H1 (cell line): Measurements from ENCODE around the gene KCNJ10. TPM values are rescaled to one million over a fixed set of nuclear protein-coding genes. Genes with fewer than 3 reads are reported as not detected.

ENCODE experiments used
- CTCF ChIA-PET: fragments of 300-600 bp; sonication (Branson Sonifier 250); formaldehyde crosslinking; loops from one replicate; lab custom pipeline; 2021; ENCODE audit not compliant: partially characterized antibody; lab: Charles Lee
- POLR2A ChIA-PET: fragments of 300-600 bp; sonication (Branson Sonifier 250); formaldehyde crosslinking; loops from one replicate; lab custom pipeline; 2021; ENCODE audit warnings: inconsistent platforms; ENCODE audit not compliant: partially characterized antibody; lab: Charles Lee
- DNase-seq, 2 experiments: peaks; one replicate each; pipeline versions ENCODE4 v3.0.0 to v3.0.0-alpha.2; 2010 to 2022; ENCODE audit warnings: low spot score in 2 of 2, low read depth in 1 of 2, mixed read lengths in 1 of 2
- FAIRE-seq: peaks from 2 replicates; lab custom pipeline; 2011; peaks lifted over from hg19 to GRCh38; lab: Jason Lieb, UNC
- H2AFZ ChIP-seq: 2 replicates; pipeline ENCODE4 v1.8.1; 2012; ENCODE audit warnings: low read length, inconsistent platforms
- H2AK5ac ChIP-seq: 2 replicates; pipeline ENCODE4 v1.6.1; 2013; ENCODE audit warnings: low read depth, low read length
- H2BK120ac ChIP-seq: replicated peaks from 2 replicates; pipeline ENCODE3; 2013; ENCODE audit warnings: low read depth, low read length, inconsistent platforms
- H2BK12ac ChIP-seq: 2 replicates; pipeline ENCODE4 v1.6.1; 2013; ENCODE audit warnings: low read depth, low read length
- H2BK15ac ChIP-seq: 2 replicates; pipeline ENCODE4 v1.6.1; 2013; ENCODE audit warnings: low read length
- H2BK20ac ChIP-seq: 2 replicates; pipeline ENCODE4 v1.6.1; 2013; ENCODE audit warnings: low read length
- H2BK5ac ChIP-seq: 2 replicates; pipeline ENCODE4 v1.6.1; 2013; ENCODE audit warnings: low read depth, low read length
- H3K14ac ChIP-seq: 2 replicates; pipeline ENCODE4 v1.6.1; 2013; ENCODE audit warnings: inconsistent platforms; ENCODE audit not compliant: insufficient read length
- H3K18ac ChIP-seq: 2 replicates; pipeline ENCODE4 v1.6.1; 2013; ENCODE audit warnings: low read length; ENCODE audit errors: extremely low read depth
- H3K23ac ChIP-seq: 2 replicates; pipeline ENCODE4 v1.6.1; 2013; ENCODE audit warnings: inconsistent platforms; ENCODE audit not compliant: insufficient read length
- H3K23me2 ChIP-seq: 2 replicates; pipeline ENCODE4 v1.6.1; 2013; ENCODE audit warnings: low read depth, low read length
- H3K27ac ChIP-seq: 2 replicates; pipeline ENCODE4 v1.6.1; 2011; ENCODE audit warnings: low read depth, low read length, inconsistent platforms
- H3K27me3 ChIP-seq, 4 experiments: replicated peaks in 1 of 4; 1 replicate in 1 of 4; 2 replicates in 3 of 4; pipeline versions ENCODE4 v1.6.1 to v1.8.1; 2011 to 2013; ENCODE audit warnings: low read length in 3 of 4, mild to moderate bottlenecking in 3 of 4, inconsistent platforms in 2 of 4, mixed read lengths in 2 of 4, moderate library complexity in 1 of 4; ENCODE audit not compliant: control insufficient read depth in 3 of 4, insufficient read depth in 3 of 4; ENCODE audit errors: extremely low read depth in 1 of 4
- H3K36me3 ChIP-seq, 4 experiments: 2 replicates each; pipeline versions ENCODE4 v1.6.1 to v1.8.1; 2011 to 2013; ENCODE audit warnings: mild to moderate bottlenecking in 4 of 4, low read length in 3 of 4, moderate library complexity in 2 of 4, control low read depth in 1 of 4, inconsistent platforms in 1 of 4; ENCODE audit not compliant: insufficient read depth in 4 of 4, control insufficient read depth in 2 of 4
- H3K4ac ChIP-seq: replicated peaks from 2 replicates; pipeline ENCODE3; 2013; ENCODE audit warnings: low read length, low read depth, mixed read lengths, inconsistent platforms; ENCODE audit not compliant: insufficient read length
- H3K4me1 ChIP-seq, 4 experiments: replicated peaks in 1 of 4; 1 replicate in 1 of 4; 2 replicates in 3 of 4; pipeline versions ENCODE4 v1.6.1 to v1.8.1; 2011 to 2013; ENCODE audit warnings: low read length in 3 of 4, inconsistent platforms in 2 of 4, mixed read lengths in 1 of 4; ENCODE audit not compliant: insufficient read depth in 4 of 4, control insufficient read depth in 3 of 4
- H3K4me2 ChIP-seq, 2 experiments: 2 replicates each; pipeline versions ENCODE4 v1.6.1 to v1.8.1; 2011 to 2013; ENCODE audit warnings: low read depth in 2 of 2, low read length in 2 of 2, control low read depth in 1 of 2, inconsistent platforms in 1 of 2, mild to moderate bottlenecking in 1 of 2; ENCODE audit not compliant: insufficient read depth in 1 of 2
- H3K4me3 ChIP-seq, 4 experiments: fragments of 200-600, 300-600 bp in 1 of 4; sonication (generic), shearing (Covaris generic), sonication (Bioruptor Twin) in 1 of 4; 2 replicates each; pipeline versions ENCODE4 v1.5.1 to v1.8.1; 2011 to 2016; ENCODE audit warnings: low read length in 4 of 4, low read depth in 3 of 4, control low read depth in 2 of 4, inconsistent platforms in 2 of 4, mild to moderate bottlenecking in 2 of 4, mixed read lengths in 1 of 4, moderate library complexity in 1 of 4; ENCODE audit not compliant: insufficient read depth in 2 of 4; ENCODE audit errors: extremely low read depth in 1 of 4
- H3K56ac ChIP-seq: replicated peaks from 2 replicates; pipeline ENCODE3; 2013; ENCODE audit warnings: low read depth, mild to moderate bottlenecking, mixed read lengths, low read length, inconsistent platforms; ENCODE audit not compliant: insufficient read length
- H3K79me1 ChIP-seq: 2 replicates; pipeline ENCODE4 v1.6.1; 2013; ENCODE audit warnings: low read depth, low read length, control low read depth
- H3K79me2 ChIP-seq, 2 experiments: 2 replicates each; pipeline versions ENCODE4 v1.6.1 to v1.8.1; 2012 to 2013; ENCODE audit warnings: low read length in 2 of 2, mild to moderate bottlenecking in 2 of 2, inconsistent platforms in 1 of 2; ENCODE audit not compliant: insufficient read depth in 2 of 2, control insufficient read depth in 1 of 2
- H3K9ac ChIP-seq, 4 experiments: replicated peaks in 1 of 4; 1 replicate in 1 of 4; 2 replicates in 3 of 4; pipeline versions ENCODE4 v1.6.1 to v1.8.1; 2011 to 2013; ENCODE audit warnings: low read depth in 3 of 4, low read length in 3 of 4, control low read depth in 2 of 4, mild to moderate bottlenecking in 2 of 4, moderate library complexity in 2 of 4, inconsistent platforms in 1 of 4; ENCODE audit errors: extremely low read depth in 1 of 4
- H3K9me3 ChIP-seq, 2 experiments: 2 replicates each; pipeline versions ENCODE4 v1.6.1 to v1.8.1; 2012 to 2013; ENCODE audit warnings: mild to moderate bottlenecking in 2 of 2, moderate library complexity in 2 of 2, control low read depth in 1 of 2, inconsistent platforms in 1 of 2, low read depth in 1 of 2, low read length in 1 of 2, mixed read lengths in 1 of 2; ENCODE audit not compliant: insufficient read depth in 2 of 2
- H4K20me1 ChIP-seq, 2 experiments: replicated peaks in 1 of 2; 2 replicates each; pipeline versions ENCODE3 to v1.8.1; 2011 to 2013; ENCODE audit warnings: inconsistent platforms in 2 of 2, low read length in 2 of 2, mild to moderate bottlenecking in 1 of 2; ENCODE audit not compliant: insufficient read depth in 2 of 2, control insufficient read depth in 1 of 2
- H4K5ac ChIP-seq: 2 replicates; pipeline ENCODE4 v1.6.1; 2013; ENCODE audit warnings: low read length, low read depth, mixed read lengths, inconsistent platforms; ENCODE audit not compliant: insufficient read length
- H4K8ac ChIP-seq: 2 replicates; pipeline ENCODE4 v1.8.0; 2013; ENCODE audit warnings: mild to moderate bottlenecking, moderate library complexity, low read length, inconsistent platforms; ENCODE audit not compliant: insufficient read depth; ENCODE audit errors: extremely low read depth
- H4K91ac ChIP-seq: replicated peaks from 2 replicates; pipeline ENCODE3; 2013; ENCODE audit warnings: low read length, mixed read lengths, inconsistent platforms; ENCODE audit not compliant: insufficient read length
- ASH2L ChIP-seq: fragments of 200-600, 300-600 bp; sonication (generic); IDR thresholded peaks from one replicate; pipeline ENCODE4 v1.7.1; 2017; ENCODE audit warnings: low read length
- BACH1 ChIP-seq: IDR thresholded peaks from 2 replicates; pipeline ENCODE4 v1.6.1; 2012; ENCODE audit warnings: low read length, improper control_type of control experiment
- CBX5 ChIP-seq: fragments of 300-800, 300-1000 bp; sonication (generic); IDR thresholded peaks from 2 replicates; pipeline ENCODE4 v1.7.1; 2016; ENCODE audit warnings: antibody characterized with exemption, low read length, low read depth
- CTBP2 ChIP-seq: IDR thresholded peaks from 2 replicates; pipeline ENCODE4 v1.7.0; 2011; ENCODE audit warnings: borderline replicate concordance, mild to moderate bottlenecking, moderate library complexity, mixed read lengths, low read length; ENCODE audit not compliant: insufficient read depth, insufficient read length
- POLR2AphosphoS5 ChIP-seq: IDR thresholded peaks from 2 replicates; pipeline ENCODE4 v1.6.1; 2011; ENCODE audit warnings: low read depth, low read length
- RNF2 ChIP-seq: fragments of 200-900, 300-1000 bp; sonication (generic); IDR thresholded peaks from 2 replicates; pipeline ENCODE4 v1.7.1; 2016; ENCODE audit warnings: borderline replicate concordance, low read depth, mild to moderate bottlenecking, antibody characterized with exemption, low read length; ENCODE audit not compliant: poor library complexity, severe bottlenecking; ENCODE audit errors: missing control alignments
- SIRT6 ChIP-seq: IDR thresholded peaks from one replicate; pipeline ENCODE4 v1.7.1; 2012; ENCODE audit warnings: low read length, inconsistent platforms
- SUZ12 ChIP-seq: fragments of 200-600 bp; sonication (generic); IDR thresholded peaks from 2 replicates; pipeline ENCODE4 v1.6.1; 2012; ENCODE audit warnings: mild to moderate bottlenecking, inconsistent platforms, low read length, moderate library complexity, mixed read lengths
- WGBS, 2 experiments: shearing (Covaris generic) in 1 of 2; methylation state at CpG; one replicate each; pipeline versions ENCODE4 v1.1.6 to v1.1.7; 2013 to 2015; ENCODE audit warnings: low lambda C conversion rate in 2 of 2, mixed read lengths in 2 of 2, inconsistent platforms in 1 of 2, low coverage in 1 of 2, missing lambda C conversion rate in 1 of 2; ENCODE audit not compliant: insufficient replicate concordance in 2 of 2, insufficient coverage in 1 of 2, insufficient read length in 1 of 2; ENCODE audit errors: extremely low coverage in 1 of 2, missing lambda C conversion rate in 1 of 2; 5-methylcytosine and 5-hydroxymethylcytosine counted together
- polyA plus RNA-seq, 7 experiments: library from polyadenylated mRNA; depleted of rRNA in 3 of 7; stranded (reverse) in 5 of 7; unstranded in 2 of 7; fragments of >200 nt in 5 of 7; fragments of 200-250 nt in 2 of 7; gene quantifications; 1 replicate in 5 of 7; 2 replicates in 1 of 7; 4 replicates in 1 of 7; pipeline versions ENCODE4 v1.2.1 to v1.2.3, GENCODE V29; 2011 to 2013; ENCODE audit warnings: missing spikeins in 2 of 7, mixed read lengths in 2 of 7
- total RNA-seq: library from RNA; stranded (reverse); fragmentation: NEBNext Ultra II Directional; extraction: Animal tissue kit (Norgen Biotek cat#: 25700); gene quantifications from 2 replicates; pipeline ENCODE4 v1.2.1, GENCODE V29; 2021

KCNJ10 gene
- total and polyA plus RNA-seq, 2 of the 8 experiments (the other 6 are each of a cell fraction or from before 2014, with no cell fraction given) = 1.7 to 2.4 TPM

- no peak for TF ChIP-seq CBX5
- TF ChIP-seq SIRT6 = no peak
- TF ChIP-seq CTBP2 = no peak
- TF ChIP-seq ASH2L = no peak
- no peak for TF ChIP-seq POLR2AphosphoS5
- TF ChIP-seq SUZ12 = no peak
- TF ChIP-seq RNF2 = no peak
- TF ChIP-seq BACH1 = no peak
- H3K56ac ChIP-seq = no peak overlapping the region
- peak overlapping the region; percentile 36 for H4K91ac ChIP-seq
- H2AK5ac ChIP-seq = 0 out of 2 replicates have a peak overlapping the region, but pooled peaks have one; percentile 68
- no peaks in the 10 kb centered on the region for H3K23me2 ChIP-seq
- H2BK12ac ChIP-seq = peak overlapping the region; percentile 78; the same call in 1 of the 2 replicates
- H4K8ac ChIP-seq = no peak overlapping the region
- no peaks in the 10 kb centered on the region for H4K20me1 ChIP-seq
- FAIRE-seq = no peak
- no peak overlapping the region for H2AFZ ChIP-seq
- POLR2A ChIA-PET = interaction anchor here (0.7 to 2.8 kb wide), 3 partner anchors 16 to 116 kb away, joined by 3 to 11 read pairs (median 3); no protein-coding TSS in a partner anchor
- no peaks in the 10 kb centered on the region for H3K79me2 ChIP-seq
- H3K79me1 ChIP-seq = no peaks in the 10 kb centered on the region
- no peaks in the 10 kb centered on the region for H3K36me3 ChIP-seq
- DNase-seq = no peak
- H3K4ac ChIP-seq = no peak overlapping the region
- H3K9ac ChIP-seq = no peak overlapping the region
- no peak overlapping the region for H2BK15ac ChIP-seq
- 51% methylated on average over 6 of the region's 6 CpGs; no CpG with 5 or more reads in 1 of the 2 experiments for WGBS, 2 experiments
- H3K18ac ChIP-seq = no peak overlapping the region
- no peak overlapping the region for H3K23ac ChIP-seq
- H3K27ac ChIP-seq = no peak overlapping the region
- peaks cover 0 to 3% (median 0%) of the 10 kb centered on the region in 4 experiments; a peak in 1 of 7 replicates for H3K27me3 ChIP-seq
- peaks cover 2 to 22% (median 14%) of the 10 kb centered on the region in 4 experiments for H3K4me1 ChIP-seq
- H3K4me2 ChIP-seq = peak overlapping the region in 1 of 2 experiments; percentile 37; a peak in 2 of 4 replicates
- H3K4me3 ChIP-seq = peak overlapping the region in 1 of 4 experiments; percentile 2; a peak in 1 of 8 replicates
- no peak overlapping the region for H3K14ac ChIP-seq
- no peak overlapping the region for H2BK120ac ChIP-seq
- peak overlapping the region; percentile 1; the same call in 1 of the 2 replicates for H2BK5ac ChIP-seq
- 0 out of 2 replicates have a peak overlapping the region, but pooled peaks have one; percentile 78 for H2BK20ac ChIP-seq
- CTCF ChIA-PET = interaction anchor here (0.7 to 50.1 kb wide), 5 partner anchors 5 to 107 kb away, joined by 3 to 1874 read pairs (median 5); partner anchors contain the start of genes IGSF8, KCNJ10 and KCNJ9
- H3K9me3 ChIP-seq = no peaks in the 10 kb centered on the region
- no peak overlapping the region for H4K5ac ChIP-seq
These were observed 7.8 kb downstream of the KCNJ10 start for GRCh38 chr1:160062230-160062532.
